Erythroblast (primary cell): ENCODE data around the gene GALE.

Source experiments
- DNase-seq, 2 experiments: peaks; one replicate each; lab custom pipeline; 2025; lab: John Stamatoyannopoulos, UW
- GATA1 ChIP-seq: IDR thresholded peaks from 2 replicates; pipeline ENCODE4 v1.6.1; 2011; ENCODE audit warnings: low read depth, mild to moderate bottlenecking, control low read depth, low read length, moderate library complexity
- POLR2A ChIP-seq: IDR thresholded peaks from 2 replicates; pipeline ENCODE4 v1.6.1; 2011; ENCODE audit warnings: mild to moderate bottlenecking, low read length

GALE gene

GRCh38 chr1:23772049-23772853, 28.3 kb downstream of the GALE start:
- peak; percentile 87 to 92 for DNase-seq
- TF ChIP-seq GATA1 (no peak), POLR2A (no peak)

GRCh38 chr1:23768733-23769132, 31.8 kb downstream of the GALE start:
- no peak for TF ChIP-seq GATA1
- TF ChIP-seq POLR2A = no peak
- no peak for DNase-seq

GRCh38 chr1:23763041-23763577, 37.4 kb downstream of the GALE start:
- TF ChIP-seq POLR2A = no peak
- TF ChIP-seq GATA1 = no peak
- DNase-seq = no peak

DNA sequence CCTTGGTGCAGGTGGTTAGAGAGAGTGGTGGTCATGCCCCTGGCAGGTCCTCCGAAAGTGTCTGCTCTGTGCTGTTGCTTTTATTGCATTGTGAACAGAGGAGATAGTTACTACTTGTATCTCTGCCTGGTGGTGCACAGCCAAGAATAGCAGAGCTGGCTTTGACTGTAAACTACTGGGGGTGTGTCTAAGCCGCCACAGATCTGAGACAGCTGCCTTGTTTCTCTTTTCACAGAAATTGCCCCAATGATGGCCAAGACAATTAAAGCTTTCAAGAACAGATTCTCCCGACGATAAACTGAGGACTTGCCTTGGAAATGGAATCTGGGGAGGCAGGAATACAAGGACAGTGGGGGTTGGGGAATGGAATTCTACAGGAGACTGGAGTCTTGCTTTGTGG, 41.3 kb downstream of the GALE start:
- TF ChIP-seq GATA1 (no peak), POLR2A (no peak)
- DNase-seq = no peak

GRCh38 chr1:23757812-23758211, 42.7 kb downstream of the GALE start:
- TF ChIP-seq GATA1 (no peak), POLR2A (no peak)
- no peak for DNase-seq

GRCh38 chr1:23756676-23757075, 43.9 kb downstream of the GALE start:
- no peak for DNase-seq
- TF ChIP-seq POLR2A = no peak
- no peak for TF ChIP-seq GATA1

- TF ChIP-seq POLR2A (no peak), GATA1 (no peak)
Measured at GRCh38 chr1:23752909-23753308, 47.6 kb downstream of the GALE start.

GRCh38 chr1:23751815-23752200, 48.7 kb downstream of the GALE start:
- TF ChIP-seq POLR2A (no peak), GATA1 (no peak)

More at GRCh38 chr1:23752909-23753308, 47.6 kb downstream of the GALE start:
- DNase-seq = no peak

GRCh38 chr1:23751050-23751814, 49.3 kb downstream of the GALE start:
- TF ChIP-seq GATA1 = no peak
- TF ChIP-seq POLR2A = no peak
- DNase-seq = peak in 1 of 2 experiments; percentile 69

More at GRCh38 chr1:23751815-23752200, 48.7 kb downstream of the GALE start:
- DNase-seq = no peak

DNA sequence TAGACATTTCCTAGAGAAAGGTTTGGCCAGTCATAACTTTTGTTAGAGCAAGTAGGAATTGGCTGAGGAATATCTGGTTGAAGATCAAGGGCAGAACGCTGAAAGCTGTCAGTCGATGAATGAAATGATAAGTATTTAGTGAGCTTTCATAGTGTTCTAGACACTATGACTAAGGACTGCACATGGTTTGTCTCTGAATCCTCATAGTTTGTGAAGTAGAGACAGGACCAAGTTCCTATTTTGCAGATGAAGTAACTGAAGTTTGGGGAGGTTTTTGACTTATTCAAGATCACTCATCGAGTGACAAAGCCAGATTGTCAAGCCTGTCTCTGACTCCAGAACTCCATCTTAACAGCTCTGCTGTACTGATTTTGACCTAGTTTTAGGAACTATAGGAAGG, 52.5 kb downstream of the GALE start:
- TF ChIP-seq POLR2A = no peak
- TF ChIP-seq GATA1 = no peak
- DNase-seq = no peak
